SK-N-SH (cell line): ENCODE data around the gene TOX4. TPM values are rescaled to one million over a fixed set of nuclear protein-coding genes. Genes with fewer than 3 reads are reported as not detected.

Experiments used
- CTCF ChIA-PET: fragments of 300-600, 350-600 bp; formaldehyde crosslinking; extraction: SDS; loops from one replicate; lab custom pipeline; 2021; lab: Yijun Ruan, JAX
- POLR2A ChIA-PET: fragments of 350-600 bp; sonication (Branson Sonifier 250); formaldehyde crosslinking; extraction: SDS; loops from one replicate; lab custom pipeline; 2020; ENCODE audit warnings: antibody characterized with exemption, inconsistent platforms; lab: Yijun Ruan, JAX
- DNase-seq: peaks from one replicate; pipeline ENCODE4 v3.0.0; 2012
- H2AFZ ChIP-seq: fragments of 200-600 bp; sonication (generic); 2 replicates; pipeline ENCODE4 v1.8.1; 2016; ENCODE audit warnings: antibody characterized with exemption, mild to moderate bottlenecking, low read depth
- H3F3A ChIP-seq: fragments of 200-600 bp; sonication (generic); replicated peaks from 2 replicates; pipeline ENCODE3; 2016; ENCODE audit warnings: antibody characterized with exemption, mild to moderate bottlenecking; ENCODE audit not compliant: insufficient read depth
- H3K27ac ChIP-seq, 2 experiments: fragments of 200-500 bp in 1 of 2; fragments of 200-600 bp in 1 of 2; sonication (Bioruptor generic) in 1 of 2; sonication (generic), shearing (Covaris generic) in 1 of 2; 2 replicates each; pipeline versions ENCODE4 v1.5.1 to v1.6.1; 2014 to 2016; ENCODE audit warnings: low read depth in 2 of 2, inconsistent platforms in 1 of 2, low read length in 1 of 2, mild to moderate bottlenecking in 1 of 2, mixed read lengths in 1 of 2
- H3K27me3 ChIP-seq: fragments of 200-600 bp; sonication (generic), shearing (Covaris generic); 2 replicates; pipeline ENCODE4 v1.6.1; 2016; ENCODE audit warnings: mixed run types; ENCODE audit not compliant: insufficient read depth
- H3K36me3 ChIP-seq, 2 experiments: fragments of 200-500 bp in 1 of 2; fragments of 200-600 bp in 1 of 2; sonication (Bioruptor generic) in 1 of 2; sonication (generic) in 1 of 2; replicated peaks in 1 of 2; 2 replicates each; pipeline versions ENCODE3 to v1.5.1; 2014 to 2016; ENCODE audit warnings: low read length in 1 of 2, mild to moderate bottlenecking in 1 of 2; ENCODE audit not compliant: insufficient read depth in 2 of 2, control insufficient read depth in 1 of 2
- H3K4me1 ChIP-seq, 2 experiments: fragments of 200-500 bp in 1 of 2; fragments of 200-600 bp in 1 of 2; sonication (Bioruptor generic) in 1 of 2; sonication (generic), shearing (Covaris generic) in 1 of 2; 2 replicates each; pipeline versions ENCODE4 v1.5.1 to v1.6.1; 2014 to 2016; ENCODE audit warnings: low read depth in 1 of 2, low read length in 1 of 2, mixed run types in 1 of 2; ENCODE audit not compliant: insufficient read depth in 2 of 2, control insufficient read depth in 1 of 2
- H3K4me2 ChIP-seq: fragments of 200-600 bp; sonication (generic), shearing (Covaris generic); 2 replicates; pipeline ENCODE4 v1.6.1; 2017; ENCODE audit warnings: mixed run types
- H3K4me3 ChIP-seq, 2 experiments: fragments of 200-500 bp in 1 of 2; fragments of 200-600 bp in 1 of 2; sonication (Bioruptor generic) in 1 of 2; sonication (generic), shearing (Covaris generic) in 1 of 2; 2 replicates each; pipeline versions ENCODE4 v1.5.1 to v1.8.1; 2014 to 2016; ENCODE audit warnings: low read depth in 2 of 2, inconsistent platforms in 1 of 2, low read length in 1 of 2, mild to moderate bottlenecking in 1 of 2, mixed read lengths in 1 of 2, moderate library complexity in 1 of 2
- H3K79me2 ChIP-seq: fragments of 200-600 bp; sonication (generic); 2 replicates; pipeline ENCODE4 v1.8.1; 2017; ENCODE audit warnings: mild to moderate bottlenecking; ENCODE audit not compliant: insufficient read depth
- H3K9ac ChIP-seq: fragments of 200-600 bp; sonication (generic); 2 replicates; pipeline ENCODE4 v1.6.1; 2017; ENCODE audit warnings: mixed run types
- H3K9me2 ChIP-seq: fragments of 200-600 bp; sonication (generic); 2 replicates; pipeline ENCODE4 v1.6.1; 2017; ENCODE audit warnings: mixed run types
- H3K9me3 ChIP-seq: fragments of 200-600 bp; sonication (generic); 2 replicates; pipeline ENCODE4 v1.6.1; 2017; ENCODE audit warnings: mixed run types, mild to moderate bottlenecking, moderate library complexity
- H4K20me1 ChIP-seq: fragments of 200-600 bp; sonication (generic); 2 replicates; pipeline ENCODE4 v1.6.1; 2017; ENCODE audit warnings: mild to moderate bottlenecking, mixed run types; ENCODE audit not compliant: insufficient read depth
- CHD2 ChIP-seq: fragments of 150-350 bp; IDR thresholded peaks from 2 replicates; pipeline ENCODE4 v1.6.1; 2018; ENCODE audit warnings: low read length; ENCODE audit not compliant: partially characterized antibody
- CTCF ChIP-seq: fragments of 200-600 bp; sonication (generic); IDR thresholded peaks from 2 replicates; pipeline ENCODE4 v1.6.1; 2017; ENCODE audit warnings: antibody characterized with exemption, mild to moderate bottlenecking, moderate library complexity
- ELF1 ChIP-seq: IDR thresholded peaks from 2 replicates; pipeline ENCODE4 v1.4.0; 2012
- FOSL2 ChIP-seq: IDR thresholded peaks from 2 replicates; pipeline ENCODE4 v1.4.0; 2012; ENCODE audit warnings: low read depth, mild to moderate bottlenecking, moderate library complexity, borderline replicate concordance
- FOXM1 ChIP-seq: IDR thresholded peaks from 2 replicates; pipeline ENCODE4 v1.4.0; 2012; ENCODE audit warnings: low read depth, mild to moderate bottlenecking
- IRF3 ChIP-seq: fragments of 150-350 bp; IDR thresholded peaks from 2 replicates; pipeline ENCODE4 v1.6.1; 2016; ENCODE audit warnings: mild to moderate bottlenecking, low read depth, low read length
- MEF2A ChIP-seq: IDR thresholded peaks from 2 replicates; pipeline ENCODE4 v1.4.0; 2012; ENCODE audit warnings: low read depth, borderline replicate concordance
- NRF1 ChIP-seq: IDR thresholded peaks from 2 replicates; pipeline ENCODE4 v1.6.1; 2012; ENCODE audit warnings: low read depth, mild to moderate bottlenecking, low read length
- POLR2AphosphoS5 ChIP-seq: IDR thresholded peaks from 2 replicates; pipeline ENCODE4 v1.6.1; 2012; ENCODE audit warnings: low read depth, low read length
- RAD21 ChIP-seq: IDR thresholded peaks from 2 replicates; pipeline ENCODE4 v1.6.1; 2012; ENCODE audit warnings: mild to moderate bottlenecking, low read length
- RCOR1 ChIP-seq: fragments of 150-350 bp; IDR thresholded peaks from 2 replicates; pipeline ENCODE4 v1.6.1; 2017; ENCODE audit warnings: antibody characterized with exemption, low read length
- REST ChIP-seq: IDR thresholded peaks from 2 replicates; pipeline ENCODE4 v1.6.1; 2012; ENCODE audit warnings: mild to moderate bottlenecking, low read depth, low read length, moderate library complexity
- RFX5 ChIP-seq: IDR thresholded peaks from 2 replicates; pipeline ENCODE4 v1.6.1; 2012; ENCODE audit warnings: mild to moderate bottlenecking, improper control_type of control experiment, low read length
- SMC3 ChIP-seq: IDR thresholded peaks from 2 replicates; pipeline ENCODE4 v1.6.1; 2012; ENCODE audit warnings: low read depth, low read length, improper control_type of control experiment
- TAF1 ChIP-seq: IDR thresholded peaks from 2 replicates; pipeline ENCODE4 v1.6.1; 2012; ENCODE audit warnings: low read depth, mild to moderate bottlenecking, low read length, moderate library complexity, borderline replicate concordance
- TCF12 ChIP-seq: IDR thresholded peaks from 2 replicates; pipeline ENCODE4 v1.4.0; 2012
- YY1 ChIP-seq: IDR thresholded peaks from 2 replicates; pipeline ENCODE4 v1.4.0; 2012; ENCODE audit warnings: low read depth, mild to moderate bottlenecking
- ZBTB33 ChIP-seq: IDR thresholded peaks from 2 replicates; pipeline ENCODE4 v1.4.0; 2012; ENCODE audit warnings: low read depth, borderline replicate concordance
- WGBS: methylation state at CpG from one replicate; pipeline ENCODE4 v1.1.6; 2017; ENCODE audit warnings: low lambda C conversion rate; 5-methylcytosine and 5-hydroxymethylcytosine counted together
- polyA plus RNA-seq, 3 experiments: library from polyadenylated mRNA; depleted of rRNA; stranded (reverse); fragments of >200 nt; gene quantifications; 2 replicates each; pipeline ENCODE4 v1.2.3, GENCODE V29; 2012

TOX4 gene
- polyA plus RNA-seq, 1 of the 3 experiments (the other 2 are of a cell fraction): 52.3 TPM

- H3K27me3 ChIP-seq: no peaks in the 10 kb centered on the region
- H2AFZ ChIP-seq: no peak overlapping the region
- H3K79me2 ChIP-seq: no peaks in the 10 kb centered on the region; the same call in 1 of the 2 replicates
- peaks cover 0 to 16% of the 10 kb centered on the region in 2 experiments; a peak in 1 of 4 replicates for H3K4me1 ChIP-seq
- no peak for DNase-seq
- H3K27ac ChIP-seq: no peak overlapping the region
- no peak overlapping the region for H3K9ac ChIP-seq
- H3F3A ChIP-seq: no peaks in the 10 kb centered on the region
- H3K9me2 ChIP-seq: no peaks in the 10 kb centered on the region
- ChIA-PET CTCF (interaction anchor here (2.9 kb wide), 1 partner anchor 25 kb away, joined by 15 read pairs; no protein-coding TSS in a partner anchor), POLR2A (no interaction called here)
- 87% methylated on average over 6 of the region's 7 CpGs for WGBS
- H3K4me3 ChIP-seq: no peak overlapping the region
- TF ChIP-seq POLR2AphosphoS5: no peak
- TF ChIP-seq IRF3: no peak
- TF ChIP-seq MEF2A: no peak
- TF ChIP-seq REST: no peak
- H3K4me2 ChIP-seq: no peak overlapping the region
- H3K36me3 ChIP-seq: peaks cover 0 to 5% of the 10 kb centered on the region in 2 experiments
- H4K20me1 ChIP-seq: no peaks in the 10 kb centered on the region
- H3K9me3 ChIP-seq: no peaks in the 10 kb centered on the region
These were observed 46.2 kb downstream of the TOX4 start for GRCh38 chr14:21523203-21523602.

GRCh38 chr14:21524575-21525490, 47.8 kb downstream of the TOX4 start:
- H3F3A ChIP-seq: no peaks in the 10 kb centered on the region
- peak overlapping the region; percentile 89 for H3K4me2 ChIP-seq
- H3K27me3 ChIP-seq: peaks cover 5% of the 10 kb centered on the region; the same call in 1 of the 2 replicates
- no peaks in the 10 kb centered on the region for H3K9me3 ChIP-seq
- peak overlapping the region in 1 of 2 experiments; percentile 16; a peak in 1 of 4 replicates for H3K27ac ChIP-seq
- H4K20me1 ChIP-seq: no peaks in the 10 kb centered on the region
- H2AFZ ChIP-seq: no peak overlapping the region
- H3K36me3 ChIP-seq: peaks cover 0 to 5% of the 10 kb centered on the region in 2 experiments
- ChIA-PET CTCF (interaction anchor here (1.2 to 1.3 kb wide), 2 partner anchors 26 to 47 kb away, joined by 3 read pairs; partner anchors contain the start of gene TOX4), POLR2A (interaction anchor here (2.8 kb wide), 1 partner anchor 14 kb away, joined by 36 read pairs; the partner anchor contains the start of gene METTL3)
- H3K4me3 ChIP-seq: peak overlapping the region; percentile 75 to 77; a peak in 3 of 4 replicates
- H3K4me1 ChIP-seq: peaks cover 0 to 16% of the 10 kb centered on the region in 2 experiments; a peak in 1 of 4 replicates
- 0 out of 2 replicates have a peak overlapping the region, but pooled peaks have one; percentile 80 for H3K9ac ChIP-seq
- no peak for DNase-seq
- no peaks in the 10 kb centered on the region; the same call in 1 of the 2 replicates for H3K79me2 ChIP-seq
- no peaks in the 10 kb centered on the region for H3K9me2 ChIP-seq
- WGBS: 91% methylated on average over 13 of the region's 18 CpGs
- TF ChIP-seq ELF1 (no peak), TCF12 (no peak), YY1 (no peak), TAF1 (no peak), SMC3 (no peak), RCOR1 (no peak), NRF1 (no peak), FOXM1 (no peak), CTCF (no peak), CHD2 (no peak), RFX5 (no peak), ZBTB33 (no peak), RAD21 (no peak), FOSL2 (no peak)
